Keratinocyte (primary cell): ENCODE data around the gene TFF3. TPM values are rescaled to one million over a fixed set of nuclear protein-coding genes. Genes with fewer than 3 reads are reported as not detected.

Experiments
- DNase-seq: peaks from one replicate; pipeline ENCODE4 v3.0.0-alpha.2; 2011; ENCODE audit warnings: low read depth, missing footprints, low spot score
- FAIRE-seq: peaks from 2 replicates; lab custom pipeline; 2011; peaks lifted over from hg19 to GRCh38; lab: Jason Lieb, UNC
- H2AFZ ChIP-seq: 2 replicates; pipeline ENCODE4 v1.6.0; 2012; ENCODE audit warnings: low read length, control low read depth, inconsistent platforms; ENCODE audit not compliant: control insufficient read depth
- H3K27ac ChIP-seq: 2 replicates; pipeline ENCODE4 v1.5.1; 2011; ENCODE audit warnings: low read length; ENCODE audit not compliant: control insufficient read depth, insufficient read depth
- H3K27me3 ChIP-seq: 3 replicates; pipeline ENCODE4 v1.6.0; 2011; ENCODE audit warnings: low read length; ENCODE audit not compliant: control insufficient read depth, insufficient read depth; ENCODE audit errors: extremely low read depth
- H3K36me3 ChIP-seq, 2 experiments: 2 replicates in 1 of 2; 3 replicates in 1 of 2; pipeline ENCODE4 v1.5.1; 2011; ENCODE audit warnings: low read length in 2 of 2, mild to moderate bottlenecking in 1 of 2; ENCODE audit not compliant: control insufficient read depth in 2 of 2, insufficient read depth in 2 of 2; ENCODE audit errors: extremely low read depth in 1 of 2
- H3K4me1 ChIP-seq: 3 replicates; pipeline ENCODE4 v1.5.1; 2011; ENCODE audit warnings: low read length; ENCODE audit not compliant: control insufficient read depth, insufficient read depth; ENCODE audit errors: extremely low read depth
- H3K4me2 ChIP-seq: 3 replicates; pipeline ENCODE4 v1.6.0; 2011; ENCODE audit warnings: low read depth, low read length; ENCODE audit not compliant: control insufficient read depth, insufficient read depth; ENCODE audit errors: extremely low read depth
- H3K4me3 ChIP-seq, 3 experiments: fragments of 200-600 bp in 1 of 3; sonication (generic) in 1 of 3; 2 replicates in 2 of 3; 3 replicates in 1 of 3; pipeline ENCODE4 v1.5.1; 2011 to 2016; ENCODE audit warnings: low read length in 3 of 3, mild to moderate bottlenecking in 3 of 3, control low read depth in 2 of 3, inconsistent platforms in 1 of 3, low read depth in 1 of 3, mixed read lengths in 1 of 3, mixed run types in 1 of 3, moderate library complexity in 1 of 3; ENCODE audit not compliant: control insufficient read depth in 2 of 3, insufficient read depth in 2 of 3; ENCODE audit errors: extremely low read depth in 1 of 3
- H3K79me2 ChIP-seq: 2 replicates; pipeline ENCODE4 v1.6.0; 2012; ENCODE audit warnings: low read length; ENCODE audit not compliant: control insufficient read depth, insufficient read depth
- H3K9ac ChIP-seq: 3 replicates; pipeline ENCODE4 v1.6.0; 2011; ENCODE audit warnings: low read length; ENCODE audit not compliant: control insufficient read depth, insufficient read depth; ENCODE audit errors: extremely low read depth
- H3K9me1 ChIP-seq: 3 replicates; pipeline ENCODE4 v1.6.0; 2011; ENCODE audit warnings: low read length; ENCODE audit not compliant: control insufficient read depth, insufficient read depth; ENCODE audit errors: extremely low read depth
- H3K9me3 ChIP-seq: 2 replicates; pipeline ENCODE4 v1.5.1; 2012; ENCODE audit warnings: low read depth, low read length; ENCODE audit not compliant: control insufficient read depth
- H4K20me1 ChIP-seq: 3 replicates; pipeline ENCODE4 v1.6.0; 2011; ENCODE audit warnings: low read length; ENCODE audit not compliant: control insufficient read depth, insufficient read depth; ENCODE audit errors: extremely low read depth
- EZH2 ChIP-seq: IDR thresholded peaks from one replicate; pipeline ENCODE4 v1.6.1; 2012; ENCODE audit warnings: inconsistent platforms, mild to moderate bottlenecking, low read length, moderate library complexity
- dilution Hi-C: fragments of 300-500 bp; cut with MboI; formaldehyde crosslinking; loops from one replicate; pipeline ENCODE4 v1.7.0; 2020; ENCODE audit warnings: low sequenced_read_pairs; ENCODE audit not compliant: extremely low pct_ligation_motif_present
- polyA plus RNA-seq, 5 experiments: library from polyadenylated mRNA; depleted of rRNA in 3 of 5; stranded (reverse) in 3 of 5; stranded (forward) in 1 of 5; unstranded in 1 of 5; fragments of >200 nt; gene quantifications; 1 replicate in 1 of 5; 2 replicates in 3 of 5; 3 replicates in 1 of 5; pipeline versions ENCODE4 v1.2.1 to v1.2.3, GENCODE V29; 2011 to 2012; ENCODE audit warnings: missing spikeins in 2 of 5, low read depth in 1 of 5, low replicate concordance in 1 of 5
- TF ChIP-seq, protein P1 (sequence below), 3 experiments: IDR thresholded peaks in 1 of 3; conservative IDR thresholded peaks in 1 of 3; optimal IDR thresholded peaks in 1 of 3; 2 replicates in 2 of 3; 3 replicates in 1 of 3; pipeline versions ENCODE3 to v1.5.1; 2011; ENCODE audit warnings: low read length in 3 of 3, mild to moderate bottlenecking in 3 of 3, moderate library complexity in 2 of 3, control low read depth in 1 of 3, inconsistent platforms in 1 of 3; ENCODE audit not compliant: insufficient read depth in 2 of 3; ENCODE audit errors: extremely low read depth in 1 of 3

The TFF3 gene
- polyA plus RNA-seq, 1 donor (not counting 4 experiments of a cell fraction or from before 2014, with no cell fraction given): not detected

DNA sequence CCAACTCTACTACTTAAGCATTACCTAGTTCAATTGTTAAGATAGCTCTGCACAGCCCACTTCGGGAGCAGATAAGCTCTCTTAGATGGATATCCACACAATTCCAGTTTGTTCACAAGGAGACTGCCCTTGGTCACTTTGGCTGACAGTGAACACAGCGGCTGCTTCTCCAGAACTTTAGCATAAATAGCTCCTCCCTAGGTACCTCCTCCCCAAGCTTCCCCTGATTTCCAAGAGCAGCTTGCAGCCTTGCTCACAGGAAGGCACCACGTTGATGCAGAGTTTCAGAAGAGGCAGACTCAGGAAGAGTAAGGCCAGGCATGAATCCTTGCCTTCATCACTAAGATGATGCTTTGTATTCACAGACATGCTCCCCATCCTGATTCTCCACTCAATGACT, 24.7 kb downstream of the TFF3 start:
- no peaks in the 10 kb centered on the region for H3K4me1 ChIP-seq
- no peak overlapping the region for H3K4me2 ChIP-seq
- H3K79me2 ChIP-seq: no peaks in the 10 kb centered on the region
- dilution Hi-C loops: no loop called here
- peaks cover 2% of the 10 kb centered on the region for H3K9me3 ChIP-seq
- no peak overlapping the region for H3K4me3 ChIP-seq
- DNase-seq (no peak), FAIRE-seq (no peak)
- H3K36me3 ChIP-seq: no peaks in the 10 kb centered on the region
- H3K27me3 ChIP-seq: no peaks in the 10 kb centered on the region
- no peak overlapping the region for H3K9ac ChIP-seq
- TF ChIP-seq EZH2: no peak
- TF ChIP-seq, protein P1, sequence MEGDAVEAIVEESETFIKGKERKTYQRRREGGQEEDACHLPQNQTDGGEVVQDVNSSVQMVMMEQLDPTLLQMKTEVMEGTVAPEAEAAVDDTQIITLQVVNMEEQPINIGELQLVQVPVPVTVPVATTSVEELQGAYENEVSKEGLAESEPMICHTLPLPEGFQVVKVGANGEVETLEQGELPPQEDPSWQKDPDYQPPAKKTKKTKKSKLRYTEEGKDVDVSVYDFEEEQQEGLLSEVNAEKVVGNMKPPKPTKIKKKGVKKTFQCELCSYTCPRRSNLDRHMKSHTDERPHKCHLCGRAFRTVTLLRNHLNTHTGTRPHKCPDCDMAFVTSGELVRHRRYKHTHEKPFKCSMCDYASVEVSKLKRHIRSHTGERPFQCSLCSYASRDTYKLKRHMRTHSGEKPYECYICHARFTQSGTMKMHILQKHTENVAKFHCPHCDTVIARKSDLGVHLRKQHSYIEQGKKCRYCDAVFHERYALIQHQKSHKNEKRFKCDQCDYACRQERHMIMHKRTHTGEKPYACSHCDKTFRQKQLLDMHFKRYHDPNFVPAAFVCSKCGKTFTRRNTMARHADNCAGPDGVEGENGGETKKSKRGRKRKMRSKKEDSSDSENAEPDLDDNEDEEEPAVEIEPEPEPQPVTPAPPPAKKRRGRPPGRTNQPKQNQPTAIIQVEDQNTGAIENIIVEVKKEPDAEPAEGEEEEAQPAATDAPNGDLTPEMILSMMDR (optimal IDR thresholded peaks at IDR 0.05 in 1 of 3, IDR thresholded peaks at IDR 0.05 in 1 of 3, conservative IDR thresholded peaks at IDR 0.05 in 1 of 3; ENCODE audit: extremely low read depth in 1 of 3, insufficient read depth in 2 of 3, low read length in 3 of 3): no peak
- no peak overlapping the region for H3K27ac ChIP-seq
- no peaks in the 10 kb centered on the region for H3K9me1 ChIP-seq
- no peak overlapping the region for H2AFZ ChIP-seq
- no peaks in the 10 kb centered on the region for H4K20me1 ChIP-seq

DNA sequence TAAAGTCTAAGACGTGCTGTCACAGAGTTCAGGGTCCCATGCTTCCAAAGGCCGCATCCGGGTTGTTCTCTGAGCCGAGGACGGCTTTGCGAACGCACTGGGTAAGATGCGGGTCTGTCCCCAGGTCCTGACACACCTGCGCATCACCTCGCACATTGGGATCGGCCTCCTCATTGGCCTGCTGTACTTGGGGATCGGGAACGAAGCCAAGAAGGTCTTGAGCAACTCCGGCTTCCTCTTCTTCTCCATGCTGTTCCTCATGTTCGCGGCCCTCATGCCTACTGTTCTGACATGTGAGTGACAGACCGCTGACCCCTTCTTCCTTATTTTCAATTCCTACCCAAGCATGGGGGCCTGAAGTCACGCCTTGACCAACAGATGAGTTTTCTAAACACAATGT, 25.3 kb downstream of the TFF3 start:
- no peak overlapping the region for H3K4me2 ChIP-seq
- TF ChIP-seq, protein P1 (optimal IDR thresholded peaks at IDR 0.05 in 1 of 3, IDR thresholded peaks at IDR 0.05 in 1 of 3, conservative IDR thresholded peaks at IDR 0.05 in 1 of 3; ENCODE audit: extremely low read depth in 1 of 3, insufficient read depth in 2 of 3, low read length in 3 of 3): no peak
- TF ChIP-seq EZH2: no peak
- no peak overlapping the region for H3K27ac ChIP-seq
- H2AFZ ChIP-seq: no peak overlapping the region
- H3K9ac ChIP-seq: no peak overlapping the region
- DNase-seq (no peak), FAIRE-seq (no peak)
- dilution Hi-C loops: no loop called here
- no peaks in the 10 kb centered on the region for H3K27me3 ChIP-seq
- no peaks in the 10 kb centered on the region for H3K36me3 ChIP-seq
- H3K4me1 ChIP-seq: no peaks in the 10 kb centered on the region
- no peaks in the 10 kb centered on the region for H4K20me1 ChIP-seq
- peaks cover 2% of the 10 kb centered on the region for H3K9me3 ChIP-seq
- no peak overlapping the region for H3K4me3 ChIP-seq
- no peaks in the 10 kb centered on the region for H3K79me2 ChIP-seq
- no peaks in the 10 kb centered on the region for H3K9me1 ChIP-seq
